Astrocyte of the cerebellum (primary cell): Measurements from ENCODE around the gene MTCH2.

ENCODE experiments used
- DNase-seq: peaks from one replicate; pipeline ENCODE4 v3.0.0-alpha.2; 2011; ENCODE audit warnings: low read depth
- H3K4me3 ChIP-seq: 2 replicates; pipeline ENCODE4 v1.5.1; 2011; ENCODE audit warnings: mild to moderate bottlenecking, low read depth, low read length, moderate library complexity
- CTCF ChIP-seq: IDR thresholded peaks from 2 replicates; pipeline ENCODE4 v1.5.1; 2012; ENCODE audit warnings: low read length, low read depth, moderate library complexity, mild to moderate bottlenecking; ENCODE audit errors: missing control alignments
- in situ Hi-C: cut with HindIII; loops from 2 replicates; pipeline ENCODE4 v1.10.0; 2017; ENCODE audit warnings: low sequenced_read_pairs

The MTCH2 gene

GRCh38 chr11:47589118-47589517, 53.2 kb downstream of the MTCH2 start:
- in situ Hi-C loops = no loop called here
- DNase-seq = no peak
- H3K4me3 ChIP-seq = peak overlapping the region; percentile 20

GRCh38 chr11:47587723-47588326, 54.5 kb downstream of the MTCH2 start:
- no peak for DNase-seq
- H3K4me3 ChIP-seq = no peak overlapping the region
- in situ Hi-C loops = no loop called here
- no peak for TF ChIP-seq CTCF

More at GRCh38 chr11:47589118-47589517, 53.2 kb downstream of the MTCH2 start:
- no peak for TF ChIP-seq CTCF

DNA sequence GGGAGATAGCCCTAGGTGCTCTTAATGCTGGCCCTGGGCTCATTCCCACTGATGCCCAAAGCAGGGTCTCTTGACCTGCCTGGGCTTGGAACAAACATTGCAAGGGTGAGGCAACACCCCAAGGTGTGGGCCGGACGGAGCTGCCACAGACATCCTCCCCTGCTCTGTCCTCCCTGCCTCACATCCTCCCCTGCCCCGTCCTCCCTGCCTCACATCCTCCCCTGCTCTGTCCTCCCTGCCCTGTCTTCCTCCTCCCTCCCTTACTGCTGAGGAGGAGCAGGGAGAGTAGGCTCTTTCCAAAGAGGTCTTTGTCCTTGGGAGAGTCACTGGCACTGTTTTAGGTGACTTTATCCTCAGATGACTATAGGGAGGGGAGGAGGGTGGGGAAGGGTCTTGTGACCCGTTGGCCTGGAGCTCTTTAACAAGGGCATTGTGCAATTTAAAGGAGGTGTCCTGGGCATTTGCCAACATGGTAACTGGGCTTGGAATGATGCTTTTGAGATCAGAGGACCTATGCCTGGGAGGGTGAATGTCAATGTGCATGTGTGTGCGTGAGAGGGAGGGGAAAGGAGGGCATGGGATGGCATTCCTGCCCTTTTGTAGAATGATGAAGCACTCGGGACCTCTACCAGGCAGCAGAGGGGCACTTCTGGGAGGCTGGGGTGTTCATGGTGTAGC, 55.2 kb downstream of the MTCH2 start:
- in situ Hi-C loops = no loop called here
- H3K4me3 ChIP-seq = no peak overlapping the region
- TF ChIP-seq CTCF = no peak
- no peak for DNase-seq

DNA sequence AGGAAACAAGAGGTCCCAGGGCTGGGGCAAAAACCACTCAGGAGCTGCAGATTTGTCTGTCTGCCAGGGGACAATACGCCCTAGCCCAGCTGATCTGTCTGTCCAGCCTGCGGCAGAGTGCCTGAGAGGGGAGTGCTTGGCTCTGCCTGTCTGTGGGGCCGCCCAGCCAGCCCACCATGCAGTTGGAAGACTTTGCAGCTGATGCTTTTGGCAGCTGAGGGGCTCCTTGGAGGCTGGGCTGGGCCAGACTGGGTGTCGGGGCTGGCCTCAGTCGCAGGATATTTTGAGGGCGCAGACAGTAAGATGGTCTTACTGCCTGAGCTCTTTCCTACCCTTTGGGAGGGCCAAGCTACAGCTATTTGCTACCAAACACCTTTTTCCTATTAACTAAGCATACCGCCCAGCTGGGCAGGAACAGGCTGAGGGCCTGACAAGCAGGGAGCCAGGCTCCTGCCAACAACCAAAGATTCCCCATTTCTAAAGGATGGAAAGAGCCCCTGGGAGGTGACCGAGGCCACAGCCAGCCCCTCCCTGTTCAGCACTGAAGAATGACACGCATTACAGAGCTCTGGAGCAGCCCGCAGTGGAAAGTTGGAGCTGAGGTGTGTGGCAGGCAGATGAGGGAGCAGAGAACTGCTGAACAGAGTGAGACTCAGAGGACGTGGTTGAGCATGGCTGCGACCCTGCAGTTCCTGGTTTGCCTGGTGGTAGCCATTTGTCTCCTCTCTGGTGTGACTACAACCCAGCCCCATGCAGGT, 56.1 kb downstream of the MTCH2 start, which contains the start of gene FAM180B:
FAM180B (plus strand) TSS at position 581 of the 758 bp plus-strand sequence; CDS start at position 672, 91 bp downstream.
- in situ Hi-C loops = no loop called here

GRCh38 chr11:47583844-47584243, 58.5 kb downstream of the MTCH2 start:
- DNase-seq = no peak
- in situ Hi-C loops = no loop called here
- H3K4me3 ChIP-seq = no peak overlapping the region
- TF ChIP-seq CTCF = no peak

More for the DNA sequence above, 56.1 kb downstream of the MTCH2 start, which contains the start of gene FAM180B:
- no peak for DNase-seq
- H3K4me3 ChIP-seq = no peak within 1 kb of the TSS
- no peak for TF ChIP-seq CTCF
